Loucy (cell line): ENCODE measurements around the gene LMOD1.

ENCODE experiments used
- H2AFZ ChIP-seq: fragments of 200-600 bp; sonication (generic); 2 replicates; pipeline ENCODE4 v1.6.0; 2016; ENCODE audit warnings: antibody characterized with exemption, mild to moderate bottlenecking, low read length, moderate library complexity
- H3F3A ChIP-seq: fragments of 200-600 bp; 2 replicates; pipeline ENCODE4 v1.6.0; 2016; ENCODE audit warnings: antibody characterized with exemption, low read depth, mild to moderate bottlenecking
- H3K27me3 ChIP-seq: fragments of 200-600 bp; sonication (generic); 2 replicates; pipeline ENCODE4 v1.6.1; 2014; ENCODE audit warnings: low read length, mild to moderate bottlenecking; ENCODE audit not compliant: insufficient read depth, poor library complexity, severe bottlenecking
- H3K36me3 ChIP-seq: fragments of 200-600 bp; sonication (generic); 2 replicates; pipeline ENCODE4 v1.6.1; 2016; ENCODE audit warnings: low read length; ENCODE audit not compliant: insufficient read depth
- H3K4me1 ChIP-seq: fragments of 200-600 bp; sonication (generic); 2 replicates; pipeline ENCODE4 v1.5.1; 2014; ENCODE audit warnings: low read length, mild to moderate bottlenecking; ENCODE audit not compliant: insufficient read depth, poor library complexity, severe bottlenecking
- H3K4me2 ChIP-seq: fragments of 200-600 bp; sonication (generic); 2 replicates; pipeline ENCODE4 v1.6.0; 2014; ENCODE audit warnings: antibody characterized with exemption, low read length, low read depth, mild to moderate bottlenecking; ENCODE audit not compliant: poor library complexity, severe bottlenecking
- H3K4me3 ChIP-seq: fragments of 200-600 bp; sonication (generic); 2 replicates; pipeline ENCODE4 v1.5.1; 2014; ENCODE audit warnings: low read length, mild to moderate bottlenecking, mixed read lengths; ENCODE audit not compliant: poor library complexity, severe bottlenecking
- H3K79me2 ChIP-seq: fragments of 200-600 bp; sonication (generic); 2 replicates; pipeline ENCODE4 v1.6.1; 2014; ENCODE audit warnings: low read length; ENCODE audit not compliant: insufficient read depth
- H3K9ac ChIP-seq: fragments of 200-600 bp; sonication (generic); 2 replicates; pipeline ENCODE4 v1.6.0; 2014; ENCODE audit warnings: mild to moderate bottlenecking, low read depth, low read length, moderate library complexity; ENCODE audit not compliant: poor library complexity, severe bottlenecking
- H3K9me2 ChIP-seq: fragments of 200-600 bp; sonication (generic); replicated peaks from 2 replicates; pipeline ENCODE4 v1.6.1; 2016; ENCODE audit warnings: low read depth, low read length, mixed read lengths
- H3K9me3 ChIP-seq: fragments of 200-600 bp; sonication (generic); 2 replicates; pipeline ENCODE4 v1.6.1; 2014; ENCODE audit warnings: mild to moderate bottlenecking, antibody characterized with exemption, low read length, low read depth; ENCODE audit not compliant: insufficient read depth
- H4K20me1 ChIP-seq: fragments of 200-600 bp; sonication (generic); 2 replicates; pipeline ENCODE4 v1.6.0; 2014; ENCODE audit warnings: antibody characterized with exemption, low read length, mild to moderate bottlenecking; ENCODE audit not compliant: insufficient read depth, poor library complexity, severe bottlenecking
- EZH2phosphoT487 ChIP-seq: fragments of 200-600 bp; IDR thresholded peaks from 2 replicates; pipeline ENCODE4 v1.6.1; 2018; ENCODE audit warnings: antibody characterized with exemption, mild to moderate bottlenecking, moderate library complexity, borderline replicate concordance
- TF ChIP-seq, protein P1 (sequence below): fragments of 200-600 bp; sonication (generic); conservative IDR thresholded peaks from 2 replicates; pipeline ENCODE4 v1.5.1; 2014; ENCODE audit warnings: mild to moderate bottlenecking, antibody characterized with exemption, low read length

The LMOD1 gene

DNA sequence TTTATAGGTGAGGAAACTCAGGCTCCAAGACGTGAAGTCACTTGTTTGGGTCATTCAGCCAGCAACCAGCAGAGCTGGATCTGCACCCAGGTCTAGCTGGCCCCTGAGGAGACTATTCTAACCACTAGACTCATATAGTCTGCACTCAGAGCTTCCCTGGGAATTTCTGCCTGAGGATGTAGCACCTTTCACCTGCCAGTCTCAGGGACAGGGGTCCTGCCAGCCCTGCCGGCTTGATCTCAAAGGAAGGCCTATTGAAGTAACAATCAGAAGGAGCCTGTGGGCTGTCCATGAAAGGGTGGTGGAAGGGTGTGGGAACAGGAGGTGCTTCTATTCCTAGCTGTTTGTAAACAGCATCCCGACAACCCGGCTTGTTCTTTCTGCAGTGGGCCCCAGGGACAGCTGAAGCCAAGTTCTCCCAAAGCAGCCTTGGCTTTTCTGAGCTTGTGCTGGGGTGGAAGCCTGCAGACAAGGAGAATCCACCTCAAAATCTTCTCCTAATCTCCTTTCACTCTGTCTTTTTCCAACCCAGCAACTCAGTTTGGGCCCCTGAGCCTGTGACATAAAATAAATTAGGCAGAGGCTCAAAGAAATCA is 7.8 kb downstream of the LMOD1 start:
- H4K20me1 ChIP-seq: no peaks in the 10 kb centered on the region
- H3K27me3 ChIP-seq: no peaks in the 10 kb centered on the region
- H3K36me3 ChIP-seq: no peaks in the 10 kb centered on the region
- no peak overlapping the region for H2AFZ ChIP-seq
- no peaks in the 10 kb centered on the region for H3F3A ChIP-seq
- no peaks in the 10 kb centered on the region for H3K79me2 ChIP-seq
- TF ChIP-seq EZH2phosphoT487: no peak
- TF ChIP-seq, protein P1, sequence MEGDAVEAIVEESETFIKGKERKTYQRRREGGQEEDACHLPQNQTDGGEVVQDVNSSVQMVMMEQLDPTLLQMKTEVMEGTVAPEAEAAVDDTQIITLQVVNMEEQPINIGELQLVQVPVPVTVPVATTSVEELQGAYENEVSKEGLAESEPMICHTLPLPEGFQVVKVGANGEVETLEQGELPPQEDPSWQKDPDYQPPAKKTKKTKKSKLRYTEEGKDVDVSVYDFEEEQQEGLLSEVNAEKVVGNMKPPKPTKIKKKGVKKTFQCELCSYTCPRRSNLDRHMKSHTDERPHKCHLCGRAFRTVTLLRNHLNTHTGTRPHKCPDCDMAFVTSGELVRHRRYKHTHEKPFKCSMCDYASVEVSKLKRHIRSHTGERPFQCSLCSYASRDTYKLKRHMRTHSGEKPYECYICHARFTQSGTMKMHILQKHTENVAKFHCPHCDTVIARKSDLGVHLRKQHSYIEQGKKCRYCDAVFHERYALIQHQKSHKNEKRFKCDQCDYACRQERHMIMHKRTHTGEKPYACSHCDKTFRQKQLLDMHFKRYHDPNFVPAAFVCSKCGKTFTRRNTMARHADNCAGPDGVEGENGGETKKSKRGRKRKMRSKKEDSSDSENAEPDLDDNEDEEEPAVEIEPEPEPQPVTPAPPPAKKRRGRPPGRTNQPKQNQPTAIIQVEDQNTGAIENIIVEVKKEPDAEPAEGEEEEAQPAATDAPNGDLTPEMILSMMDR: no peak
- H3K9me3 ChIP-seq: no peaks in the 10 kb centered on the region
- no peaks in the 10 kb centered on the region for H3K4me1 ChIP-seq
- H3K4me3 ChIP-seq: no peak overlapping the region
- no peaks in the 10 kb centered on the region for H3K9me2 ChIP-seq
- no peak overlapping the region for H3K4me2 ChIP-seq
- H3K9ac ChIP-seq: no peak overlapping the region

DNA sequence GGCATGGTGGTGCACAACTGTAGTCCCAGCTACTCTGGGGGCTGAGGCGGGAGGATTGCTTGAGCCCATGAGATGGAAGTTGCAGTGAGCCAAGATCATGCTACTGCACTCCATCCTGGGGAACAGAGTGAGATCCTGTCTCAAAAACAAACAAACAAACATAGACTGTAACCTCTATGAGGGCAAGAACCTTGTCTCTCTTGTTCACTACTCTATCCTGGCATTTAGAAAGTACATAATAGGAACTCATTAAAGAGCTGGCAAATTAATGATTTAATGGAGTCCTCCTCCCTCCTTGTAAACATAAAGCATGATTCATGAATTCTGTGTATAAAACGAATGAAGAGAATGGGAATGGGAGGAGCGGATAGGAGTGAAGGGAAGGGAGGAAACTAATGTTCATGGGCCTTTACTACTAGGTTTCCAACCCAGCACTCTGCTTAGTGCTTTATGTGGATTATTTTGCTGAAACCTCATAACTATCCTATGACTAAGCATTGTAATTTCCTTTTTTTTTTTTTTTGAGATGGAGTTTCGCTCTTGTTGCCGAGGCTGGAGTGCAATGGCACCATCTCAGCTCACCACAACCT is 8.6 kb downstream of the LMOD1 start:
- H4K20me1 ChIP-seq: no peaks in the 10 kb centered on the region
- no peaks in the 10 kb centered on the region for H3K36me3 ChIP-seq
- H3F3A ChIP-seq: no peaks in the 10 kb centered on the region
- no peak overlapping the region for H3K9ac ChIP-seq
- H3K79me2 ChIP-seq: no peaks in the 10 kb centered on the region
- no peak overlapping the region for H2AFZ ChIP-seq
- H3K9me3 ChIP-seq: no peaks in the 10 kb centered on the region
- no peaks in the 10 kb centered on the region for H3K27me3 ChIP-seq
- H3K4me3 ChIP-seq: no peak overlapping the region
- TF ChIP-seq, protein P1: no peak
- TF ChIP-seq EZH2phosphoT487: no peak
- no peak overlapping the region for H3K4me2 ChIP-seq
- no peaks in the 10 kb centered on the region for H3K4me1 ChIP-seq
- H3K9me2 ChIP-seq: no peaks in the 10 kb centered on the region

DNA sequence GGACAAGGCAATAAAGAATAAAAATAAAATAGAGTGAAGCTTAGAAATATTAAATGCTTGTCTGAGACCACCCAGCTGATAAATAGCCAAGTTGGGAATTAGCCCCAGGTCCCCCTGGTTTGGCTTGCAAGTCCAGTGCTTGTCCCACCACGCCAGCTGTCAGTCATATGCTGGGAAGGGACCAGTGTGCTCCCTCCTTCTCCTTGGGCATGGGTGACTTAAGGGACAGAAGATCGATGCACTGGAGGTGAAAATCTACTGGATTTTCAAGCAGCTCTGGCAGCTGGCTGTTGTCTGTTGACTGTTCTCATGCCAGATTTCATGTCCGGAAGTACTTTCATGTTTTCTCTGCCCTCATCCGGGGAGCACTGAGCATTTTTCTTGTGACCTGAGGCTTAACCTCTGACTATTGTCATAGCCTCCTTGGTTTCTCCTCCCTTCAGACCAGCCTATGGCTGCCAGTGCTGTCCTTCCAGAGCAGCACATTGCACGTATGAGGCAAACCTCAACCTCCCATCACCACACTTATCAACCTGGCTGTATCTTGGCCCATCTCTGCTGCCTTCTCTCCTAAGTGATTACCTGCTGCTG is 12.4 kb downstream of the LMOD1 start:
- H3K4me2 ChIP-seq: no peak overlapping the region
- H3K9me3 ChIP-seq: no peaks in the 10 kb centered on the region
- H3K9ac ChIP-seq: no peak overlapping the region
- H3K27me3 ChIP-seq: no peaks in the 10 kb centered on the region
- no peak overlapping the region for H3K4me3 ChIP-seq
- no peaks in the 10 kb centered on the region for H3F3A ChIP-seq
- no peaks in the 10 kb centered on the region for H4K20me1 ChIP-seq
- TF ChIP-seq EZH2phosphoT487: no peak
- TF ChIP-seq, protein P1: no peak
- H3K9me2 ChIP-seq: no peaks in the 10 kb centered on the region
- no peaks in the 10 kb centered on the region for H3K36me3 ChIP-seq
- H3K4me1 ChIP-seq: no peaks in the 10 kb centered on the region
- H3K79me2 ChIP-seq: no peaks in the 10 kb centered on the region
- H2AFZ ChIP-seq: no peak overlapping the region; the same call in 1 of the 2 replicates
